HG03139 (cell line): ENCODE data around the gene DRG2.

ENCODE experiments used
- ATAC-seq: cut with Tn5 transposase; IDR thresholded peaks from one replicate; pipeline ENCODE4 v1.9.1; 2021; ENCODE audit not compliant: unreplicated experiment

The DRG2 gene

DNA sequence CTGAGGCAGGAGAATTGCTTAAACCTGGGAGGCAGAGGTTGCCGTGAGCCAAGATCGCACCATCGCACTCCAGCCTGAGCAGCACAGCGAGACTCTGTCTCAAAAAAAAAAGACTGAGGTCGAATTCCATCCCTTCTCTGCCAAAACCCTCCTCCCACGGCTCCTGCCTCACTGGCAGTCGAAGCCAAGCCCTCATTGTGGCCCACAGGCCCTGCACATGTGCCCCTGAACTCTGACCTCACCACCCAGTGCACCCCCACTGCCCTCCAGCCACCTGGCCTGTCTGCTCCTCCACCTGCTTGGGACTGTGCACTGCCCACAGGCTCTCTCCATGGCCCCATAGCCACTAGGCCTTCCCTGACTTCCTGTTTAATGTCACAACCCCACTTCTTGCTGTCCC, 27.8 kb downstream of the DRG2 start:
- ATAC-seq: no peak

DNA sequence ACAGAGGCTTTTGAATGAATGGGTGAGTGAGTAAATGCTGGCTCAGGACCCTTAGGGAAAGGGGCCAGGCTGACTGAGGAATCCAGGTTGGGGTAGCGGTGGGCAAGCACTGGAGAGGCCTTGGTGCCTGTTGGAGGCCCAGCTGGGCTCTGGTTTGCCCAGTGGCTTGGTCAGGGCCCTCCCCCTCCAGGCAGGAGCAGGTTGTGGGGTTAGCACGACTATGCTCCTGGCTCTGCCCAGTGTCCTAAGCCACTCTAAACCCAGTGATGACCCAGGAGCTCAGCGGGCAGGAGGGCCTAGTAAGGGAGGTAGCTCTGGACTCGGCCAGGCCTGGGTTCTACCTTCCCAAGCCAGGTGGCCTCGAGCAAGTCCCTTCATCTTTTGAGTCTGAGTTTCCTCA, 28.3 kb downstream of the DRG2 start:
- ATAC-seq: no peak

DNA sequence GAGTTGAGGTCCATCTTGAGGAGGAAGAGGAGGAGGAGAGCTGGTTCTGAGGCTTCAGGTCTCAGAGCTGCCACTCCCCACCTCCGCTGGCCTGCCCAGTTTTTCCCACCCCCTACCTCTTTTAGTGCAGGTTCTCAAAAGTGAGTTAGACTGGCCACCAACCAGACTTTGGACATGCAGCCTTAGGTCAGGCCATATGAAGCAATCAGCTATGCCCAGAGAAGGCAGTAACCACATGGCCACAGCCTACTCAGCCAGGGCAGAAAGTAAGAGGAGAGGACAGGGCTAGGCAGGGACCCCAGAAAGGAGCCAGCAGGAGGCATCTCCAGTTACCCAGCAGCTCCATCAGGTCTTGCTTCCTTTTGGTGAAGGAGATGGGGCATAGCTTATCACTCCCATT, 29.8 kb downstream of the DRG2 start:
- ATAC-seq: no peak

DNA sequence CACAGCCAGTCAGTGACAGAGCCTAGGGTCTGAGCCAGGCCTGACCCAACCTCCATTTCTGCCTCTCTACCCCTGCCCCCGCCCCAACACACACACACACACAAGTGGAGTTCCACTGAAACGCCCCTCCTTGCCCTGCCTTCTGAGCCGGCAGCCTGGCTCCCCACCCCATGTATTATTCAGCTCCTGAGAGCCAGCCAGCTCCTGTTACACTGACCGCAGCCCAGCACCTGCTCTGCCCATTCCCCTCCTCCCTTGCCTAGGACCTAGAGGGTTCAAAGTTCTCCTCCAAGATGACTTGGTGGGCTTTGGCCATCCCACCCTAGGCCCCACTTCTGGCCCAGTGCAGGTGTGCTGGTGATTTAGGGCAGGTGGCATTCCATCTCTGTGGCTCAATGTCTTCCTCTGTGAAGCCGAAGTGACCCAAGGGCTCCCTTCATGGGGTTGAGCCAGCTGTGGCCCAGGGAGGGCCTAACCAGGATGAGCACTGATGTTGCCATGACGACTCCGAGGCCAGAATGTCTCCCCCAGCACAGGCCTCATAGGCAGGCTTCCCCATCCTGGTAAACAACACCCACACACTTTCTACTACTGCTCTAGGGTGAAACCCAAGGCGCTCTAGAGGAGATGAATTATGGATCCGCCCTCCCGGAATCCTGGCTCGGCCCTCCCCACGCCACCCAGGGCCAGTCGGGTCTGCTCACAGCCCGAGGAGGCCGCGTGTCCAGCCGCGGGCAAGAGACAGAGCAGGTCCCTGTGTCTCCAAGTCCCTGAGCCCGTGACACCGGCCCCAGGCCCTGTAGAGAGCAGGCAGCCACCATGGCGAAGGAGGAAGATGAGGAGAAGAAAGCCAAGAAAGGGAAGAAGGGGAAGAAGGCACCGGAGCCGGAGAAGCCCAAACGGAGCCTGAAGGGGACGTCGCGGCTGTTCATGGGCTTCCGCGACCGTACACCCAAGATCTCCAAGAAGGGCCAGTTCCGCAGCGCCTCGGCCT, 30.5 kb downstream of the DRG2 start:
- no peak for ATAC-seq

DNA sequence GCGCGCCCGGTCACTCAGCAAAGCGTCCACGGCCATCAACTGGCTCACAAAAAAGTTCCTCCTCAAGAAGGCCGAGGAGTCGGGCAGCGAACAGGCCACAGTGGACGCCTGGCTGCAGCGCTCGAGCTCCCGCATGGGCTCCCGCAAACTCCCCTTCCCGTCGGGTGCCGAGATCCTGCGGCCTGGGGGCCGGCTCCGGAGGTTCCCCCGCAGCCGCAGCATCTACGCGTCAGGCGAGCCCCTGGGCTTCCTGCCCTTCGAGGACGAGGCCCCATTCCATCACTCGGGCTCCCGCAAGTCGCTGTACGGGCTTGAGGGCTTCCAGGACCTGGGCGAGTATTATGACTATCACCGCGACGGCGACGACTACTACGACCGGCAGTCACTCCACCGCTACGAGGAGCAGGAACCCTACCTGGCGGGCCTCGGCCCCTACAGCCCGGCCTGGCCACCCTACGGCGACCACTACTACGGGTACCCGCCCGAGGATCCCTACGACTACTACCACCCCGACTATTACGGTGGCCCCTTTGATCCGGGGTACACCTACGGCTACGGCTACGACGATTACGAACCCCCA, 31.5 kb downstream of the DRG2 start:
- no peak for ATAC-seq

- no peak for ATAC-seq
Observed at GRCh38 chr17:18119938-18120337, 32.2 kb downstream of the DRG2 start.

GRCh38 chr17:18120461-18121017, 32.8 kb downstream of the DRG2 start:
- ATAC-seq: no peak

DNA sequence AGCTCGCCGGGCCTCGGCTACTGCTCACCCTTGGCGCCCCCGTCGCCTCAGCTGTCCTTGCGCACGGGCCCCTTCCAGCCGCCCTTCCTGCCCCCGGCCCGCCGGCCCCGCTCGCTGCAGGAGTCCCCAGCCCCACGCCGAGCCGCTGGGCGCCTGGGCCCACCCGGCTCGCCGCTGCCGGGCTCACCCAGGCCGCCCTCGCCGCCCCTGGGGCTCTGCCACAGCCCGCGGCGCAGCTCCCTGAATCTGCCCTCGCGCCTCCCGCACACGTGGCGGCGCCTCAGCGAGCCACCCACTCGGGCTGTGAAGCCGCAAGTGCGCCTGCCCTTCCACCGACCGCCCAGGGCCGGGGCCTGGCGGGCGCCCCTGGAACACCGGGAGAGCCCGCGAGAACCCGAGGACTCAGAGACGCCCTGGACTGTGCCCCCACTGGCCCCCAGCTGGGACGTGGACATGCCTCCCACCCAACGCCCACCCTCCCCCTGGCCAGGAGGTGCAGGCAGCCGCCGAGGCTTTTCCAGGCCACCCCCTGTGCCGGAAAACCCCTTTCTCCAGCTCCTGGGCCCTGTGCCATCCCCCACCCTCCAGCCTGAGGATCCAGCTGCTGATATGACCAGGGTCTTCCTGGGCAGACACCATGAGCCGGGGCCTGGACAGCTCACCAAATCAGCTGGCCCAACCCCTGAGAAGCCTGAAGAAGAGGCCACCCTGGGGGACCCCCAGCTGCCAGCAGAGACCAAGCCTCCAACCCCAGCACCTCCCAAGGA, 33.6 kb downstream of the DRG2 start:
- ATAC-seq: no peak

DNA sequence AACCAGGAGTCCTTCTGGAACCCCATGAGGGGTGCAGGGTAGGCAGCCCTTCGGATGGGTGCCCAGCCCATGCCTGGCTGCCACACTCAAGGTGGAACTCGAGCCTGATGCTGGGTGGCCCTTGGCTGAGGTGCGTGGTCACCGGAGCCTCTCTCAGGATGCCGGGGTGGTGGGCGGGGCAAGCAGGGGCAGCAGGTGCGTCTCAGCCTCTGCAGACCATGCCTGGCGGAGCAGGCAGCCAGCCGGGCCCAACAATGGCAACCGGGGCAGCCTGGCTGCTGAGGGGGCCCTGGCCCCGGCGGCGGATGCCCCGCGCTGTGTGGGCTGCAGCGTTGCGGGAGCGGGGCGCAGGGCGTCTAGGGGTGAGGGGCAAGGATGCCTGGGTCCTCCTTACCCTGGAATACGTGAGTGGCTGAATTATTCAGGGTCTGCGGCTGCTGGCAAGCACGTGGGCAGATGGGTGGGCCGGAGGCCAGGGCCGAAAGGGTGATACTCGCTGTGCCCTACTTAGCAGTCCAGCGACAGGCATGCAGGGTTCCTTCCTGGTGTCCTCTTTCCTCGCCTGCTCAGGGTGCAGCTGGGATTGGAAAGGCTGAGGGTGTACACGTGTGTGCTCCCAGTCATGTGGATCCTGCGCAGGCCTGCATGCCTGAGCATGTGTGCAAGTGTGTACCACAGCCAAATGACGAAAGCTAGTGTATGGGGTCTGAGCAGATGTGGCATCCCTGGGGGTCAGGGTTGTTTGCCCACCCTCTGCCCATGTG, 35.4 kb downstream of the DRG2 start:
- no peak for ATAC-seq

- ATAC-seq: no peak
Observed at GRCh38 chr17:18124345-18125126, 36.8 kb downstream of the DRG2 start.

DNA sequence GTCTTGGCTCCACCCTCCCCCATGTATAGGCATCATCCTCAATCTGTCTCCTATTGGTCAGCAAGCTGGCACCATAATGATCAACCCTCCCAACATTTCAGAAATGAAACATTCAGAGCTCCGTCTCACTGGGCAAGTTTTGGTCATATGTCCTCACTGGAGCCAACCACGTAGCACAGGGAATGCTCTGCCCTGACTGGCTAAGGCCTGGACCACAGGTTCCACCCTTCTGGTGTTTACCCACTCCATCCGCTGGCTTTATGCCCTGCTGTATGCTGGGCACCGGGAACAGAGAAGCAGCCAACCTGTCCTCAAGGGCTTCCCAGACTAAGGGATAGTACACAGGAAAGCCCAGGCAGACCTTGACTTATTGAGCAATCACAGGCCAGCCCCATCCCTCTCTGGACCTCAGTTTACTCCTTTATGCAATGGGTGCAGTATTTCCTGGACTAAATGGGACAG, 41.3 kb downstream of the DRG2 start:
- ATAC-seq: no peak

DNA sequence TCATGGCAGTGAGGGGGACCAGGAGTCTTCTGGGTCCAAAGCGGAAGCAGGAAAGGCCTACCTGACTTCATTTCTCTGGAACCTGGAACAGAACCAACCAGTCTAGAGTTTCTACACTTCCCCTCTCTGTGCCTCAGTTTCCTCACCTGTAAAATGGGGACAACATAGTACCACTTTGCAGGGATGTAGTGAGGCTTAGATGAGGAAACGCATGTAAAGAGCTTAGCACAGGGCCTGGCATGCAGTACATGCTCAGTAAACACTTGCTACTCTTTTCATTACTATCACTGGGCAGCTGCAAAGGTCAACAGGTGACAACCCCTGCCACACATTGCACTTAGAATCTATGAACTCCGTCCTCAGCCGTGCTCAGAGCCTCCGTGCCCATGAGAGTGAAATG, 45.0 kb downstream of the DRG2 start:
- no peak for ATAC-seq

GRCh38 chr17:18136357-18136756, 48.6 kb downstream of the DRG2 start:
- no peak for ATAC-seq

DNA sequence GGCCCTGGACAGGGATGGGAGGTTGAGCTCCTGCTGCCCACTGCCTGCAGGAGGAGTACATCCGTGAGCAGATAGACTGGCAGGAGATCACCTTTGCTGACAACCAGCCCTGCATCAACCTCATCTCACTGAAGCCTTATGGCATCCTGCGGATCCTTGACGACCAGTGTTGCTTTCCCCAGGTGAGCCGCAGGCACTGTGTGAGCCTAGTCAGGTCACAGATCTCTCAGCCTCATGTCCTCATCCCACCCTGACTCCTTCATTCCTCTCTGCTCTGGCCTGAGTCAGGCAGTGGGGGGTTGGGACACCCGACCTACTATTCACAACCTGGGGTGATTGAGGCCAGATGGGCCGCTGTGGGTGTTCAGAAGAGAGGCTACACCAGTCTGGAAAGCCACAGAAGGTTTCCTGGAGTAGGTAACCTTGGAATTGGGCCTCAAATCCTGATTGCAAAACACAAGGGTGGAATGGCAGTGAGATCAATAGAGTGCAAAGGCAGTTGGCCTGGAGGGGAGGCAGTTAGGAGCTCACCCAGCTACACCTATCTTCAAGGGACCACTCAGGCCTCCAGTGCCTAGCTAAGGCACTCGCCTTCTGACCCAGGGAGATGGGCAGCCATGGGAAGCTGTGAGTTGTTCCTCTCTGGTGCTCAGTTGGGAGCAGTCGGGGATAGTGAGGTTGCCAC, 50.5 kb downstream of the DRG2 start:
- no peak for ATAC-seq

DNA sequence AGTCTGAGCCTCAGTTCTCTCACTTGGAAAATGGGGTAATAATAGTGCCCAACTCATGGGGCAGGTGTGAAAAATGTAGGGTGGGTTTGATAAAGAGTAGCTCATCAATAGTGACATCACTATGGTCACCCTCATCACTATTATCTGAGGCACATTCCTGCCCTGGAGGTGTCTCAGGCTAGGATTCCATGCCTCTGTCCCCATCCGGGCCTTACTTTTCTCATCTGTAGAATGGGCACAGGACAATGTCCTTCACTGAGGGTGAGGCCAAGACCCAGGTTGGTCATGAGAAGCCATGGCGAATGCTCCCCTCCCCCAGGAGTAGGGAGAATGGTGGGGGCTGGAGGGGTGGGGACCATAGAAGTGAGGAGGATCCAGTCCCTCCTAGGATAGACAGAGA, 51.3 kb downstream of the DRG2 start:
- no peak for ATAC-seq

GRCh38 chr17:18139498-18139897, 51.8 kb downstream of the DRG2 start:
- no peak for ATAC-seq

DNA sequence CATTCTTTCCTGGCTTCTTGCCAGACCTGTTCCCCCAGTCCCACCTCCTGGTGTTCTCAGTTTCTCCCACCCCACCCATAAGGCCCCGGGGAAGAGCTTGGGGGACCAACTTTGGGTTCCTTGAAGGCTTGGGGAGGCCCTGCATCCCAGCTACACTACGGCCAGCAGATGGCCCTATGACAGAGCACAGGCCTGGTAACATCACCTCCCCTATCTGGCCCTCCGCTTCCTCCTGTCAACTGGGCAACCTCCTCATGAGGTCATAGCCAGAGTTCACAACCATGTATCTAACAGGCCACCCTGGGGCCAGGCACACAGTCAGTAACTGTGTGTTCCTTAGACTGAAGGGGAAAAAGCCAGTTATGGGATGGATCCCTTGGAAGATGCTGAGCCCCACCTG, 52.2 kb downstream of the DRG2 start:
- no peak for ATAC-seq

- no peak for ATAC-seq
Observed at GRCh38 chr17:18140648-18141047, 52.9 kb downstream of the DRG2 start.

- no peak for ATAC-seq
Observed at GRCh38 chr17:18141210-18141803, 53.6 kb downstream of the DRG2 start.
